PC-9 (cell line): ENCODE data around the gene SLC6A4. TPM values are rescaled to one million over a fixed set of nuclear protein-coding genes. Genes with fewer than 3 reads are reported as not detected.

Experiments
- BruUV-seq: library from RNA; stranded (reverse); fragments of 400-500 nt; replicated peaks from 2 replicates; lab custom pipeline; 2021; lab: Mats Ljungman, UMichigan
- CTCF ChIA-PET: fragments of 300-600 bp; sonication (Branson Sonifier 250); formaldehyde crosslinking; loops from one replicate; lab custom pipeline; 2022; ENCODE audit warnings: antibody characterized with exemption; lab: Charles Lee
- POLR2A ChIA-PET: fragments of 300-600 bp; sonication (Branson Sonifier 250); formaldehyde crosslinking; loops from one replicate; lab custom pipeline; 2022; ENCODE audit warnings: antibody characterized with exemption; ENCODE audit not compliant: unreplicated experiment; lab: Charles Lee
- DNase-seq, 2 experiments: peaks; one replicate each; pipeline versions ENCODE4 v3.0.0 to v3.0.0-alpha.2; 2015 to 2022; ENCODE audit warnings: mixed read lengths in 1 of 2
- H2AFZ ChIP-seq: fragments of 200-600 bp; sonication (generic); 2 replicates; pipeline ENCODE4 v1.8.1; 2017; ENCODE audit warnings: antibody characterized with exemption
- H3F3A ChIP-seq: fragments of 200-600 bp; sonication (generic); 2 replicates; pipeline ENCODE4 v1.8.1; 2017; ENCODE audit warnings: antibody characterized with exemption, mild to moderate bottlenecking, low read depth; ENCODE audit not compliant: insufficient read depth
- H3K27ac ChIP-seq: fragments of 200-600 bp; sonication (generic); 2 replicates; pipeline ENCODE4 v1.6.1; 2016; ENCODE audit warnings: mixed run types
- H3K27me3 ChIP-seq: fragments of 200-600 bp; sonication (generic); 2 replicates; pipeline ENCODE4 v1.6.1; 2016; ENCODE audit warnings: low read depth, mixed run types; ENCODE audit not compliant: insufficient read depth
- H3K36me3 ChIP-seq: fragments of 200-600 bp; sonication (generic); 2 replicates; pipeline ENCODE4 v1.6.1; 2016; ENCODE audit warnings: low read depth, mixed run types
- H3K4me1 ChIP-seq: fragments of 200-600 bp; sonication (generic); replicated peaks from 2 replicates; pipeline ENCODE4 v1.6.1; 2016; ENCODE audit warnings: mixed run types; ENCODE audit not compliant: insufficient read depth
- H3K4me2 ChIP-seq: fragments of 200-600 bp; sonication (generic); 2 replicates; pipeline ENCODE4 v1.6.1; 2017; ENCODE audit warnings: mixed run types
- H3K4me3 ChIP-seq: fragments of 200-600 bp; sonication (generic); 2 replicates; pipeline ENCODE4 v1.6.1; 2016; ENCODE audit warnings: mixed run types
- H3K79me2 ChIP-seq: fragments of 200-600 bp; sonication (generic); 2 replicates; pipeline ENCODE4 v1.6.1; 2017; ENCODE audit warnings: low read depth, mixed run types
- H3K9me2 ChIP-seq: fragments of 200-600 bp; sonication (generic); 2 replicates; pipeline ENCODE4 v1.8.1; 2017; ENCODE audit warnings: mild to moderate bottlenecking; ENCODE audit not compliant: insufficient read depth
- H3K9me3 ChIP-seq: fragments of 200-600 bp; sonication (generic); 2 replicates; pipeline ENCODE4 v1.8.1; 2016; ENCODE audit warnings: low read depth; ENCODE audit not compliant: insufficient read depth
- H4K20me1 ChIP-seq: fragments of 200-600 bp; sonication (generic); 2 replicates; pipeline ENCODE4 v1.8.1; 2017; ENCODE audit not compliant: insufficient read depth
- EZH2 ChIP-seq: fragments of 200-600 bp; sonication (generic); IDR thresholded peaks from 2 replicates; pipeline ENCODE4 v1.8.0; 2017; ENCODE audit warnings: antibody characterized with exemption, low read depth
- intact Hi-C: fragments of 100-400 bp; cut with micrococcal nuclease; formaldehyde crosslinking; loops from one replicate; pipeline ENCODE4 v1.10.0; 2022; ENCODE audit not compliant: unreplicated experiment
- total RNA-seq: library from RNA; stranded (reverse); gene quantifications from 2 replicates; pipeline ENCODE4 v1.2.3, GENCODE V29; 2021
- TF ChIP-seq, protein P1 (sequence below): fragments of 200-600 bp; sonication (generic); conservative IDR thresholded peaks from 2 replicates; pipeline ENCODE4 v1.6.1; 2017; ENCODE audit warnings: mixed run types, antibody characterized with exemption, mild to moderate bottlenecking, moderate library complexity

SLC6A4 gene
- total RNA-seq, 1 experiment from 2014 or later = not detected

- H2AFZ ChIP-seq = no peak overlapping the region
- no peaks in the 10 kb centered on the region for H3K9me3 ChIP-seq
- H3K9me2 ChIP-seq = no peaks in the 10 kb centered on the region
- H3K4me1 ChIP-seq = peaks cover 10% of the 10 kb centered on the region
- no peak for DNase-seq
- H4K20me1 ChIP-seq = peaks cover 21% of the 10 kb centered on the region
- ChIA-PET CTCF (no interaction called here), POLR2A (no interaction called here)
- no peak overlapping the region for H3K4me2 ChIP-seq
- TF ChIP-seq EZH2 = no peak
- TF ChIP-seq, protein P1, sequence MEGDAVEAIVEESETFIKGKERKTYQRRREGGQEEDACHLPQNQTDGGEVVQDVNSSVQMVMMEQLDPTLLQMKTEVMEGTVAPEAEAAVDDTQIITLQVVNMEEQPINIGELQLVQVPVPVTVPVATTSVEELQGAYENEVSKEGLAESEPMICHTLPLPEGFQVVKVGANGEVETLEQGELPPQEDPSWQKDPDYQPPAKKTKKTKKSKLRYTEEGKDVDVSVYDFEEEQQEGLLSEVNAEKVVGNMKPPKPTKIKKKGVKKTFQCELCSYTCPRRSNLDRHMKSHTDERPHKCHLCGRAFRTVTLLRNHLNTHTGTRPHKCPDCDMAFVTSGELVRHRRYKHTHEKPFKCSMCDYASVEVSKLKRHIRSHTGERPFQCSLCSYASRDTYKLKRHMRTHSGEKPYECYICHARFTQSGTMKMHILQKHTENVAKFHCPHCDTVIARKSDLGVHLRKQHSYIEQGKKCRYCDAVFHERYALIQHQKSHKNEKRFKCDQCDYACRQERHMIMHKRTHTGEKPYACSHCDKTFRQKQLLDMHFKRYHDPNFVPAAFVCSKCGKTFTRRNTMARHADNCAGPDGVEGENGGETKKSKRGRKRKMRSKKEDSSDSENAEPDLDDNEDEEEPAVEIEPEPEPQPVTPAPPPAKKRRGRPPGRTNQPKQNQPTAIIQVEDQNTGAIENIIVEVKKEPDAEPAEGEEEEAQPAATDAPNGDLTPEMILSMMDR = no peak
- no peak overlapping the region for H3K4me3 ChIP-seq
- H3K27me3 ChIP-seq = no peaks in the 10 kb centered on the region
- no TSS peak for BruUV-seq
- peaks cover 34% of the 10 kb centered on the region for H3K79me2 ChIP-seq
- no peak overlapping the region; the same call in 1 of the 2 replicates for H3K27ac ChIP-seq
- intact Hi-C loops = no loop called here
- H3K36me3 ChIP-seq = peaks cover 10% of the 10 kb centered on the region
- peaks cover 15% of the 10 kb centered on the region for H3F3A ChIP-seq
Measured at GRCh38 chr17:30165960-30166359, 69.5 kb downstream of the SLC6A4 start.

GRCh38 chr17:30165147-30165546 lies 70.3 kb downstream of the SLC6A4 start:
- Histone ChIP-seq H4K20me1 (peaks cover 22% of the 10 kb centered on the region), H3K4me3 (no peak overlapping the region), H3K27me3 (no peaks in the 10 kb centered on the region), H3K9me2 (no peaks in the 10 kb centered on the region), H2AFZ (no peak overlapping the region), H3K27ac (no peak overlapping the region), H3F3A (peaks cover 11% of the 10 kb centered on the region), H3K4me1 (peaks cover 2% of the 10 kb centered on the region), H3K36me3 (peaks cover 10% of the 10 kb centered on the region), H3K79me2 (peaks cover 41% of the 10 kb centered on the region), H3K9me3 (no peaks in the 10 kb centered on the region), H3K4me2 (no peak overlapping the region)
- no TSS peak for BruUV-seq
- POLR2A ChIA-PET = no interaction called here
- intact Hi-C loops = no loop called here
- no peak for DNase-seq
- TF ChIP-seq, protein P1 = no peak
- no peak for TF ChIP-seq EZH2
- CTCF ChIA-PET = no interaction called here

DNA sequence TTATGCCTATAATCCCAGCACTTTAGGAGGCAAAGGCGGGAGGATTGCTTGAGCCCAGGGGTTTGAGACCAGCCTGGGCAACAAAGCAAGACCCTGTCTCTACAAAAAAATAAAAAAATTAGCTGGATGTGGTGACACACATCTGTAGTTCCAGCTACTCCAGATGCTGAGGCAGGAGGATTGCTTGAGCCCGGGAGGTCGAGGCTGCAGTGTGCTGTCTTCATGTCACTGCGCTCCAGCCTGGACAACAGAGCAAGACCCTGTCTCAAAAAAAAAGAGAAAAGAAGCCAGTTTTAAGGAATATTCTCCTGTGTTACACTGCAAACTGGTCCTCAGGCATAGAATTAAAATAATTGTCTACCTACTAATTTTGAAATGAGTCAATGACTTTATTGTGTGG lies 71.0 kb downstream of the SLC6A4 start:
- no peaks in the 10 kb centered on the region for H3K4me1 ChIP-seq
- H2AFZ ChIP-seq = no peak overlapping the region
- no peaks in the 10 kb centered on the region for H3K27me3 ChIP-seq
- CTCF ChIA-PET = no interaction called here
- no TSS peak for BruUV-seq
- H3K4me3 ChIP-seq = no peak overlapping the region
- DNase-seq = no peak
- peaks cover 44% of the 10 kb centered on the region for H3K79me2 ChIP-seq
- intact Hi-C loops = no loop called here
- no peak overlapping the region for H3K27ac ChIP-seq
- TF ChIP-seq EZH2 = no peak
- no peaks in the 10 kb centered on the region for H3K9me2 ChIP-seq
- H4K20me1 ChIP-seq = peaks cover 20% of the 10 kb centered on the region
- H3K4me2 ChIP-seq = no peak overlapping the region
- peaks cover 10% of the 10 kb centered on the region; the same call in 1 of the 2 replicates for H3K36me3 ChIP-seq
- H3K9me3 ChIP-seq = no peaks in the 10 kb centered on the region
- peaks cover 8% of the 10 kb centered on the region for H3F3A ChIP-seq
- POLR2A ChIA-PET = no interaction called here

DNA sequence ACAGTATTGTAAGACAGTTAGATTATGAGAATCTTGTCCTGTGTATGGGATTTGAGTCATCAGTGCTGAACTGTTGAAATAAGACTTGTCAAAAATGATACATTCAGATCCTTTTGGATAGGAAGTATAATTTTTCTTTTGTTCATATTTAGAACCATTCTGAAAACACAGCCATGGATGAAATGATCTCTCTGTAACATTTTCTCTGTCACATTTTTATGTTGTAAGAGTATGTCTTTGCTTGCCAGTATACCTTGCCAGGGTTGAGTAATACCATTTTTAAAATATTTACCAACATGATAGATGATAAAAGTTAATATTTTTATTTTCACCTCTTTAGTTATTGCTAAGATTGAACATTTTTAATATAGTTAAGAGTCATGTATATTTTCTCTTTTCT lies 73.9 kb downstream of the SLC6A4 start:
- CTCF ChIA-PET = interaction anchor here (0.6 kb wide), 1 partner anchor 8 kb away, joined by 5 read pairs; no protein-coding TSS in a partner anchor

More for the DNA sequence above, 73.9 kb downstream of the SLC6A4 start:
- no peak overlapping the region for H3K27ac ChIP-seq
- no TSS peak for BruUV-seq
- no peak for DNase-seq
- no peak overlapping the region for H2AFZ ChIP-seq
- intact Hi-C loops = no loop called here
- TF ChIP-seq, protein P1 = no peak
- TF ChIP-seq EZH2 = no peak
- H3K27me3 ChIP-seq = no peaks in the 10 kb centered on the region
- no peak overlapping the region for H3K4me3 ChIP-seq
- POLR2A ChIA-PET = no interaction called here
- peaks cover 34% of the 10 kb centered on the region for H4K20me1 ChIP-seq
- no peaks in the 10 kb centered on the region for H3K9me2 ChIP-seq
- peaks cover 8% of the 10 kb centered on the region for H3F3A ChIP-seq
- no peaks in the 10 kb centered on the region for H3K9me3 ChIP-seq
- H3K36me3 ChIP-seq = peaks cover 13% of the 10 kb centered on the region; the same call in 1 of the 2 replicates
- no peak overlapping the region for H3K4me2 ChIP-seq
- H3K79me2 ChIP-seq = peaks cover 60% of the 10 kb centered on the region
- no peaks in the 10 kb centered on the region for H3K4me1 ChIP-seq
